H9 (cell line): ENCODE data around the gene CASP6. TPM values are rescaled to one million over a fixed set of nuclear protein-coding genes. Genes with fewer than 3 reads are reported as not detected.

Experiments used
- DNase-seq: peaks from one replicate; pipeline ENCODE4 v3.0.0-alpha.2; 2017
- H2AFZ ChIP-seq: one replicate; pipeline ENCODE4 v1.6.1; 2013; ENCODE audit warnings: mild to moderate bottlenecking, low read length, control low read depth, moderate library complexity
- H2AK5ac ChIP-seq: 2 replicates; pipeline ENCODE4 v1.6.1; 2013; ENCODE audit warnings: low read length, control low read depth, mixed read lengths; ENCODE audit not compliant: insufficient read length
- H2BK120ac ChIP-seq: one replicate; pipeline ENCODE4 v1.6.1; 2013; ENCODE audit warnings: low read depth, mild to moderate bottlenecking, low read length, control low read depth, inconsistent platforms; ENCODE audit not compliant: poor library complexity, severe bottlenecking
- H2BK12ac ChIP-seq: 2 replicates; pipeline ENCODE4 v1.6.1; 2013; ENCODE audit warnings: low read length, control low read depth, mixed read lengths, low read depth; ENCODE audit not compliant: insufficient read length
- H2BK15ac ChIP-seq: 2 replicates; pipeline ENCODE4 v1.6.1; 2013; ENCODE audit warnings: low read depth, low read length, control low read depth
- H2BK20ac ChIP-seq: one replicate; pipeline ENCODE4 v1.6.1; 2013; ENCODE audit warnings: low read depth, mild to moderate bottlenecking, low read length, control low read depth, inconsistent platforms; ENCODE audit not compliant: poor library complexity, severe bottlenecking
- H2BK5ac ChIP-seq: 2 replicates; pipeline ENCODE4 v1.6.1; 2013; ENCODE audit warnings: low read length, control low read depth, mixed read lengths; ENCODE audit not compliant: insufficient read length
- H3K14ac ChIP-seq: 2 replicates; pipeline ENCODE4 v1.6.1; 2013; ENCODE audit warnings: low read length, control low read depth; ENCODE audit not compliant: insufficient read depth
- H3K18ac ChIP-seq: 2 replicates; pipeline ENCODE4 v1.6.1; 2013; ENCODE audit warnings: low read depth, mild to moderate bottlenecking, mixed read lengths, low read length, control low read depth; ENCODE audit not compliant: insufficient read length
- H3K23ac ChIP-seq: 2 replicates; pipeline ENCODE4 v1.6.1; 2013; ENCODE audit warnings: low read length, control low read depth, mixed read lengths, low read depth; ENCODE audit not compliant: insufficient read length
- H3K23me2 ChIP-seq: 2 replicates; pipeline ENCODE4 v1.6.1; 2013; ENCODE audit warnings: low read depth, mild to moderate bottlenecking, mixed read lengths, low read length, control low read depth; ENCODE audit not compliant: insufficient read length, poor library complexity, severe bottlenecking
- H3K27ac ChIP-seq: 2 replicates; pipeline ENCODE4 v1.5.1; 2013; ENCODE audit warnings: low read length, control low read depth, mixed read lengths, low read depth; ENCODE audit not compliant: insufficient read length
- H3K27me3 ChIP-seq: 2 replicates; pipeline ENCODE4 v1.6.1; 2013; ENCODE audit warnings: low read length, control low read depth, inconsistent platforms; ENCODE audit not compliant: insufficient read depth
- H3K4ac ChIP-seq: 2 replicates; pipeline ENCODE4 v1.6.1; 2013; ENCODE audit warnings: low read depth, mild to moderate bottlenecking, control low read depth, inconsistent platforms, low read length, moderate library complexity
- H3K4me1 ChIP-seq: 2 replicates; pipeline ENCODE4 v1.6.1; 2013; ENCODE audit warnings: low read length, control low read depth, inconsistent platforms; ENCODE audit not compliant: insufficient read depth
- H3K4me2 ChIP-seq: 2 replicates; pipeline ENCODE4 v1.6.1; 2013; ENCODE audit warnings: low read length, control low read depth, mixed read lengths; ENCODE audit not compliant: insufficient read length, insufficient read depth
- H3K56ac ChIP-seq: 2 replicates; pipeline ENCODE4 v1.6.1; 2013; ENCODE audit warnings: low read depth, mild to moderate bottlenecking, mixed read lengths, low read length, control low read depth; ENCODE audit not compliant: insufficient read length
- H3K79me1 ChIP-seq: 2 replicates; pipeline ENCODE4 v1.6.1; 2013; ENCODE audit warnings: low read depth, mild to moderate bottlenecking, moderate library complexity, low read length, control low read depth, inconsistent platforms; ENCODE audit not compliant: insufficient read depth, poor library complexity, severe bottlenecking
- H3K79me2 ChIP-seq: 2 replicates; pipeline ENCODE4 v1.6.1; 2013; ENCODE audit warnings: low read length, control low read depth, inconsistent platforms; ENCODE audit not compliant: insufficient read depth
- H3K9ac ChIP-seq: 2 replicates; pipeline ENCODE4 v1.6.1; 2013; ENCODE audit warnings: low read length, control low read depth, mixed read lengths; ENCODE audit not compliant: insufficient read length; ENCODE audit errors: extremely low read depth
- H3K9me3 ChIP-seq: one replicate; pipeline ENCODE4 v1.6.1; 2013; ENCODE audit warnings: low read depth, low read length, inconsistent platforms; ENCODE audit not compliant: control insufficient read depth
- H3T11ph ChIP-seq: one replicate; pipeline ENCODE4 v1.6.1; 2013; ENCODE audit warnings: mild to moderate bottlenecking, low read length, control low read depth, inconsistent platforms
- H4K20me1 ChIP-seq: one replicate; pipeline ENCODE4 v1.6.1; 2013; ENCODE audit not compliant: control insufficient read depth, insufficient read length, insufficient read depth
- H4K5ac ChIP-seq: 2 replicates; pipeline ENCODE4 v1.6.1; 2013; ENCODE audit warnings: low read depth, mild to moderate bottlenecking, mixed read lengths, low read length, control low read depth; ENCODE audit not compliant: insufficient read length
- H4K8ac ChIP-seq: replicated peaks from 2 replicates; pipeline ENCODE4 v1.6.1; 2013; ENCODE audit warnings: low read length, control low read depth, mixed read lengths, low read depth; ENCODE audit not compliant: insufficient read length
- H4K91ac ChIP-seq: 2 replicates; pipeline ENCODE4 v1.6.1; 2013; ENCODE audit warnings: low read depth, mild to moderate bottlenecking, moderate library complexity, mixed read lengths, low read length, control low read depth; ENCODE audit not compliant: insufficient read length
- H3K27ac Mint-ChIP-seq, 3 experiments: 2 replicates in 2 of 3; 3 replicates in 1 of 3; pipeline ENCODE4 v1.8.0; 2020 to 2021; ENCODE audit warnings: mixed read lengths in 3 of 3, mild to moderate bottlenecking in 1 of 3, moderate library complexity in 1 of 3
- H3K27me3 Mint-ChIP-seq: 2 replicates; pipeline ENCODE4 v1.8.0; 2021; ENCODE audit warnings: low read depth, mild to moderate bottlenecking, moderate library complexity, mixed read lengths
- H3K36me3 Mint-ChIP-seq, 3 experiments: 2 replicates in 2 of 3; 3 replicates in 1 of 3; pipeline ENCODE4 v1.8.0; 2020 to 2021; ENCODE audit warnings: low read depth in 3 of 3, mixed read lengths in 3 of 3; ENCODE audit not compliant: insufficient read depth in 1 of 3
- H3K4me1 Mint-ChIP-seq, 2 experiments: 2 replicates each; pipeline ENCODE4 v1.8.0; 2020; ENCODE audit warnings: mixed read lengths in 2 of 2
- H3K4me3 Mint-ChIP-seq, 2 experiments: 2 replicates in 1 of 2; 3 replicates in 1 of 2; pipeline ENCODE4 v1.8.0; 2020 to 2021; ENCODE audit warnings: mild to moderate bottlenecking in 2 of 2, mixed read lengths in 2 of 2, moderate library complexity in 1 of 2
- H3K9me3 Mint-ChIP-seq, 2 experiments: 2 replicates in 1 of 2; 3 replicates in 1 of 2; pipeline ENCODE4 v1.8.0; 2020; ENCODE audit warnings: mild to moderate bottlenecking in 2 of 2, mixed read lengths in 2 of 2, moderate library complexity in 1 of 2
- CTCF ChIP-seq: fragments of 200-600 bp; sonication (generic); conservative IDR thresholded peaks from 3 replicates; pipeline ENCODE4 v1.8.0; 2021; ENCODE audit warnings: antibody characterized with exemption, mild to moderate bottlenecking
- WGBS: extraction: QIAGEN DNeasy Blood & Tissue Kit; methylation state at CpG from one replicate; pipeline ENCODE4 v1.1.7; 2013; ENCODE audit warnings: missing lambda C conversion rate, low lambda C conversion rate, mixed read lengths; ENCODE audit not compliant: insufficient read length; ENCODE audit errors: extremely low coverage; 5-methylcytosine and 5-hydroxymethylcytosine counted together
- total RNA-seq: library from RNA; stranded (reverse); gene quantifications from 2 replicates; pipeline ENCODE4 v1.2.1, GENCODE V29; 2021

CASP6 gene
- total RNA-seq, 1 experiment from 2014 or later = 25.2 TPM

GRCh38 chr4:109665783-109666485 lies 37.3 kb downstream of the CASP6 start:
- no peaks in the 10 kb centered on the region for H3K79me1 ChIP-seq
- H3K9me3 ChIP-seq = no peaks in the 10 kb centered on the region
- no peak overlapping the region for H3K23ac ChIP-seq
- no peak for DNase-seq
- no peaks in the 10 kb centered on the region for H3K27me3 Mint-ChIP-seq
- no peak overlapping the region for H2BK5ac ChIP-seq
- no CpG with 5 or more reads among the region's 5 CpGs for WGBS
- H3K18ac ChIP-seq = no peak overlapping the region
- no peak overlapping the region for H3K56ac ChIP-seq
- no peak overlapping the region for H3K27ac Mint-ChIP-seq
- no peaks in the 10 kb centered on the region for H3K27me3 ChIP-seq
- H2BK120ac ChIP-seq = no peak overlapping the region
- no peak overlapping the region for H2AFZ ChIP-seq
- no peaks in the 10 kb centered on the region for H4K20me1 ChIP-seq
- no peak overlapping the region for H3K4me3 Mint-ChIP-seq
- no peak overlapping the region for H3K4me2 ChIP-seq
- no peaks in the 10 kb centered on the region for H3K79me2 ChIP-seq
- no peak overlapping the region for H4K91ac ChIP-seq
- no peak overlapping the region for H3T11ph ChIP-seq
- H2AK5ac ChIP-seq = no peak overlapping the region
- H3K4ac ChIP-seq = no peak overlapping the region
- no peak overlapping the region for H4K5ac ChIP-seq
- no peak overlapping the region for H2BK12ac ChIP-seq
- no peak for TF ChIP-seq CTCF
- no peaks in the 10 kb centered on the region for H3K4me1 ChIP-seq
- no peak overlapping the region for H3K27ac ChIP-seq
- no peaks in the 10 kb centered on the region for H3K23me2 ChIP-seq
- no peaks in the 10 kb centered on the region for H3K9me3 Mint-ChIP-seq
- H4K8ac ChIP-seq = no peak overlapping the region
- H3K14ac ChIP-seq = no peak overlapping the region
- no peak overlapping the region for H2BK15ac ChIP-seq
- H2BK20ac ChIP-seq = no peak overlapping the region
- H3K36me3 Mint-ChIP-seq = peaks cover 0 to 2% (median 0%) of the 10 kb centered on the region in 3 experiments; a peak in 1 of 7 replicates
- no peak overlapping the region for H3K9ac ChIP-seq
- peaks cover 18 to 21% of the 10 kb centered on the region in 2 experiments for H3K4me1 Mint-ChIP-seq
